ENCODE results near the gene PRRC2A.

Gene PRRC2A

GRCh38 chr6:31663961-31664789 is 43.7 kb downstream of the PRRC2A start:
- Mint-ChIP-seq H3K27ac (peak overlapping the region; percentile 94 to 98), H3K36me3 (ENCODE audit: insufficient read depth) (peaks cover 56% of the 10 kb centered on the region), H3K4me1 (ENCODE audit: low read depth in 2 of 2) (peaks cover 51 to 62% of the 10 kb centered on the region in 2 donors), H3K27me3 (no peaks in the 10 kb centered on the region), H3K4me3 (peak overlapping the region; percentile 93 to 97), H3K9me3 (no peaks in the 10 kb centered on the region)
- ATAC-seq (replicated peaks): no peak
- no peak for DNase-seq

DNA sequence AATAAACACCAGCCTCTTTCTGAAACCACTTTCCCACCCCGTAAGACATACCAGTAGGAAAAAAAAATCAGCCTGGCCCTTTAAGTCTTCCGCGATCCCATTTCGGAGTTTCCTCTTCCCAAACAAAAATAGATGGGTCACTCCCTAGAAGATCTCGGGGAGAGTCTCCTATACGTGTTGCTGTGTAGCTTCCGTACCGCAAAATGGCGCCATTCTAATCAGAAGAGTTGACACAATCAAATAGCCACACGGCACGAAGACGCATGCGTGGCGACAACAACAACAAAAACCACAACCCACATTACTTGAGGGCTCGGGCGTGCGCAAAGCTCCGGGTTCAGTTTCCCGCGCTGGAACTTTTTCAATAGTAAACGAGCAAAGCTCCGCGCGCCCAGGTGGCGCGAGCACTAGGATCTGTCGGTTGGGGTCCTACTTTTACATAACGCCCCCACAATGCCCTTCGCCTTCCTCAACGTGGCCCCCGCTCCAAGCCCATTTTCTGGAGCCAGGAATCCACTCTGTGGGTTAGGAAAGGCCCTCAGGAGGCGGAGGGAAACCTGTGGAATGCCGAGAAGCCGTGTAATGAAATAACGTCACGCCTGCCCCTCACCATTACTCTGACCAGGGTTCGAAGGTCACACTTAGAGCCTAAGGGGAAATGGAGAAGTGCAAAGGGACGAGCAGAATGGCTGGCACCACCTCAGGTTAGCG is 44.4 kb downstream of the PRRC2A start, which contains the start of gene GPANK1:
Gene GPANK1 (minus strand): TSS at position 208 of the 711 bp plus-strand sequence. CDS start 519 bp downstream, outside the sequence.
- ATAC-seq (replicated peaks) (peak; percentile 45), DNase-seq (peak; percentile 82 to 89 (median 86))
- H3K4me1 Mint-ChIP-seq (ENCODE audit: low read depth in 2 of 2): peaks cover 43 to 55% of the 10 kb centered on the region in 2 donors
- peak within 1 kb of the TSS; percentile 94 to 98 for H3K27ac Mint-ChIP-seq
- no peaks in the 10 kb centered on the region for H3K9me3 Mint-ChIP-seq
- no peaks in the 10 kb centered on the region for H3K27me3 Mint-ChIP-seq
- H3K36me3 Mint-ChIP-seq (ENCODE audit: insufficient read depth): peaks cover 60% of the 10 kb centered on the region
- H3K4me3 Mint-ChIP-seq: peak within 1 kb of the TSS; percentile 93 to 97

GRCh38 chr6:31665501-31666336 is 45.2 kb downstream of the PRRC2A start, which contains the start of gene CSNK2B:
TSS of gene CSNK2B (plus strand) at chr6:31666080. CDS start at chr6:31666832, 752 bp downstream.
- DNase-seq: peak; percentile 96 to 97 (median 97)
- Mint-ChIP-seq H3K27me3 (no peaks in the 10 kb centered on the region), H3K4me3 (peak within 1 kb of the TSS; percentile 93 to 97), H3K36me3 (ENCODE audit: insufficient read depth) (peaks cover 61% of the 10 kb centered on the region), H3K9me3 (no peaks in the 10 kb centered on the region), H3K4me1 (ENCODE audit: low read depth in 2 of 2) (peaks cover 39 to 51% of the 10 kb centered on the region in 2 donors), H3K27ac (peak within 1 kb of the TSS; percentile 94 to 98)
- peak; percentile 84 for ATAC-seq (replicated peaks)

DNA sequence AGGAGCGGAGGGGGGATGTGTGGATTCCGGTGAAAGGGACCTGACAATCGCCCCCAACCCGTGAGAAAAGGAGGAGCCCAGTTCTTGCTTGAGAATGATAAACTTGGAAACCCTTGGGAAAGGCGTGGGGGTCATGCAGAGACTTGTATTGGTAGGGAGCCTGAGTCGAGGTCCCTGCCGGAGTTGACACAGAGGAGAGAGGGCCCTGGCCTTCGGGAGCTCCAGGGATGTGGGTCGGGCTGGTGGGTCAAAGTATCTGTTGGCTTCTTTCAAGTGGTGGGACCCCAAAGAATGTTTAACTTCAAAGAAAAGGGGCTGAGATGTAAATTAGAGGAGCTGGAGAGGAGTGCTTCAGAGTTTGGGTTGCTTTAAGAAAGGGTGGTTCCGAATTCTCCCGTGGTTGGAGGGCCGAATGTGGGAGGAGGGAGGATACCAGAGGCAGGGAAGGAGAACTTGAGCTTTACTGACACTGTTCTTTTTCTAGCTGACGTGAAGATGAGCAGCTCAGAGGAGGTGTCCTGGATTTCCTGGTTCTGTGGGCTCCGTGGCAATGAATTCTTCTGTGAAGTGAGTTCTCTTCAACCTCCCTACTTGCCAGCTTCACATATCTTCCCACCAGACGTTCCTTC is 45.9 kb downstream of the PRRC2A start:
- DNase-seq: no peak
- H3K36me3 Mint-ChIP-seq (ENCODE audit: insufficient read depth): peaks cover 63% of the 10 kb centered on the region
- H3K4me3 Mint-ChIP-seq: peak overlapping the region; percentile 93 to 97

GRCh38 chr6:31669676-31670075 is 49.2 kb downstream of the PRRC2A start, which contains the start of gene LY6G5B:
TSS of gene LY6G5B (plus strand) at chr6:31669976. CDS start at chr6:31670951, 975 bp downstream.
- DNase-seq: no peak
- peak within 1 kb of the TSS in 1 of 2 donors; percentile 41 for H3K27ac Mint-ChIP-seq
- no peaks in the 10 kb centered on the region for H3K9me3 Mint-ChIP-seq
- no peaks in the 10 kb centered on the region for H3K27me3 Mint-ChIP-seq
- H3K4me1 Mint-ChIP-seq (ENCODE audit: low read depth in 2 of 2): peaks cover 14 to 23% of the 10 kb centered on the region in 2 donors
- H3K4me3 Mint-ChIP-seq: no peak within 1 kb of the TSS
- ATAC-seq (replicated peaks): no peak
- H3K36me3 Mint-ChIP-seq (ENCODE audit: insufficient read depth): peaks cover 61% of the 10 kb centered on the region

More for the DNA sequence above, 45.9 kb downstream of the PRRC2A start:
- Mint-ChIP-seq H3K27ac (peak overlapping the region; percentile 94 to 98), H3K4me1 (ENCODE audit: low read depth in 2 of 2) (peaks cover 33 to 46% of the 10 kb centered on the region in 2 donors), H3K9me3 (no peaks in the 10 kb centered on the region), H3K27me3 (no peaks in the 10 kb centered on the region)
- no peak for ATAC-seq (replicated peaks)

- peaks cover 13 to 14% of the 10 kb centered on the region in 2 donors for H3K4me1 Mint-ChIP-seq (ENCODE audit: low read depth in 2 of 2)
- no peaks in the 10 kb centered on the region for H3K27me3 Mint-ChIP-seq
- H3K4me3 Mint-ChIP-seq: no peak overlapping the region
- no peaks in the 10 kb centered on the region for H3K9me3 Mint-ChIP-seq
- ATAC-seq (replicated peaks) (no peak), DNase-seq (no peak)
- H3K36me3 Mint-ChIP-seq (ENCODE audit: insufficient read depth): peaks cover 21% of the 10 kb centered on the region
- peak overlapping the region in 1 of 2 donors; percentile 18 for H3K27ac Mint-ChIP-seq
Measured at GRCh38 chr6:31676322-31676903, 55.9 kb downstream of the PRRC2A start.

DNA sequence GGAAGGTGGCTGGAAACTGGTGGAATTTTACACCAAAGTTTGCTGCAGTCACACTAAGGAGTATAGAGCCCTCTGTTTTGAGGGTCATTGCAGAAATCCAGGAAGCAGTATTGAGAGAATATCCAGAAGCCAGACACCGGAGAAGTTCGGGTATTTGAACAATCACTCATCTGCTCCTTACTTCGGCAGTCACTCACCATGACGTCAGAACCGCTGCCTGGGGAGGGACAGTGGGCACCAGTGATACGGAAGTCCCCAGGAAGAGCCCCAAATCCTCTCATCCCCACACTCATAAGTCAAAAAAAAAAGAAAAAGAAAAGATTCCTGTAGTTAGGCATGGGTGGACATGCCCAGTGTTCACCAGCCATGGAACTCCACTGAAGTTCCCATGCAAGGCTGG is 56.4 kb downstream of the PRRC2A start:
- Mint-ChIP-seq H3K4me1 (ENCODE audit: low read depth in 2 of 2) (peaks cover 17 to 18% of the 10 kb centered on the region in 2 donors), H3K27me3 (no peaks in the 10 kb centered on the region), H3K27ac (peak overlapping the region in 1 of 2 donors; percentile 18), H3K9me3 (no peaks in the 10 kb centered on the region), H3K4me3 (no peak overlapping the region), H3K36me3 (ENCODE audit: insufficient read depth) (peaks cover 21% of the 10 kb centered on the region)
- DNase-seq (no peak), ATAC-seq (replicated peaks) (no peak)

DNA sequence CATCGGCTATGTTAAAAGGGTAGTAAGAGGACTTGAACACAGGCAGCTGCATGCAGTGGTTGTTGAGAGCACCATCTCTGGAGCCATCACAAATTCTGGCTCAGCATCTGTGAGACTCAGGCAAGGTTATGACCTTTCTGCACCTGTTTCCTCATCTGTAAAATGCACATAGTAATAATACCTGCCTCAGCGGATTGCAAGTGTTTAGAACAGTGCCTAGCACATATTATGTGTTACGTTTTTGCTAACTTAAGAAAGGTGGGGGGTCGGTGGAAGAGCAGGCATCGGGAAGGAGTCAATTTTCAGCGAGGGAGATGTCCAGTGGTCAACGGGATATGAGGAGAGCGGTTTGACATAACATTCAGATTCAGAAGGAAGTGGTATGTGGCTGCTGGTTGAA is 57.4 kb downstream of the PRRC2A start:
- DNase-seq (no peak), ATAC-seq (replicated peaks) (no peak)
- H3K4me3 Mint-ChIP-seq: no peak overlapping the region
- no peaks in the 10 kb centered on the region for H3K9me3 Mint-ChIP-seq
- H3K36me3 Mint-ChIP-seq (ENCODE audit: insufficient read depth): peaks cover 20% of the 10 kb centered on the region
- no peak overlapping the region for H3K27ac Mint-ChIP-seq
- no peaks in the 10 kb centered on the region for H3K27me3 Mint-ChIP-seq
- H3K4me1 Mint-ChIP-seq (ENCODE audit: low read depth in 2 of 2): peaks cover 17 to 19% of the 10 kb centered on the region in 2 donors

DNA sequence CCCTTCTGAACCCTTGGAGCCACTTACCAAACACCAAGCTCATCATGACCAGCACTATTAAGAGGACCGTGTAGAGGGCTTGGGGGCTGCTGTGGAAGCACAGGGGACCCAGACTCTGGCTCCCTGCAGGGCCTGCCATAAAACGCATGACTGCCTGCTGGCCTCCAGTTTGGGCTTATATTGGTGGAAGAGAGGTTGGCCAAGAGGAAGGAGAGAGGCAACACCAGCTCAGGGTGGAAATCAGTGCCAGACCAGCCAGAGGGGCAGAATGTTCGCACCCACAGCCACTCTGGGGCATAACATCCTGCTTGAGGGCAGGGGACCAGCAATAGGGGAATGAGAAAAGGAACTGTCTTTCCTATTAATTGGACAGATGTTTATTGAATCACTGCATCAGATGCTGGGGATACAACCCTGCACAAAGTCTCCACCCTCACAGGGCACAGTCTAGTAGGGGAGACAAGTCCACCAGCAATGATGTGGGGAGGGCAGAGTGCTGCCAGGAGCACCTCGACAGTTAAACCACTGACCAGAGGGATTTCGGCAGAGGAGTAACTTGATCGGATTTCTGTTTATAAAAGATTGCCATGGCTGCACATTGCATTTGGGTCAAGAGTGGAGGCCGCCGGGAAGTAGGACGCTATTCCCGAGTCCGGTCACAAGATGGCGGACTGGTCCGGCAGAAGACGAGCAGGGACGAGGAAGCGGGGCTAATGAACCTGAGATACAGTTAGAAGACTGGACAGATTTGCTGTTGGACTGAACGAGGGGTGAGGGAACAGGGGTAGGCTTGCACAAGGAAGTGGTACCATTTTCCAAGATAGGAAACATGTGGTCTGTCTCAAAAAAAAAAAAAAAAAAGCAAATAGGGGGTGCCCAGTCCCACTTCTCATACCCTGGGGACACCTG is 60.0 kb downstream of the PRRC2A start, which contains the start of gene LY6G5C:
Gene LY6G5C (minus strand): TSS at position 842 of the 909 bp plus-strand sequence. CDS start 694 bp downstream, at position 148.
- H3K9me3 Mint-ChIP-seq: no peaks in the 10 kb centered on the region
- peaks cover 24% of the 10 kb centered on the region for H3K36me3 Mint-ChIP-seq (ENCODE audit: insufficient read depth)
- DNase-seq: peak; percentile 40 to 50 (median 43)
- H3K4me3 Mint-ChIP-seq: peak within 1 kb of the TSS; percentile 86 to 89
- H3K27ac Mint-ChIP-seq: peak within 1 kb of the TSS; percentile 44 to 88
- no peaks in the 10 kb centered on the region for H3K27me3 Mint-ChIP-seq
- ATAC-seq (replicated peaks): peak; percentile 68
- peaks cover 17 to 19% of the 10 kb centered on the region in 2 donors for H3K4me1 Mint-ChIP-seq (ENCODE audit: low read depth in 2 of 2)

GRCh38 chr6:31681135-31681671 is 60.7 kb downstream of the PRRC2A start:
- Mint-ChIP-seq H3K4me3 (peak overlapping the region; percentile 86 to 89), H3K27ac (peak overlapping the region; percentile 44 to 88), H3K9me3 (no peaks in the 10 kb centered on the region), H3K36me3 (ENCODE audit: insufficient read depth) (peaks cover 25% of the 10 kb centered on the region), H3K27me3 (no peaks in the 10 kb centered on the region), H3K4me1 (ENCODE audit: low read depth in 2 of 2) (peaks cover 17 to 19% of the 10 kb centered on the region in 2 donors)
- ATAC-seq (replicated peaks) (peak; percentile 67), DNase-seq (peak in 1 of 3 experiments; percentile 29)

- no peak overlapping the region for H3K4me3 Mint-ChIP-seq
- DNase-seq: no peak
- ATAC-seq (replicated peaks): no peak
Measured at GRCh38 chr6:31683591-31683990, 63.1 kb downstream of the PRRC2A start.

More at GRCh38 chr6:31683591-31683990, 63.1 kb downstream of the PRRC2A start:
- H3K9me3 Mint-ChIP-seq: no peaks in the 10 kb centered on the region
- H3K27me3 Mint-ChIP-seq: no peaks in the 10 kb centered on the region
- H3K36me3 Mint-ChIP-seq (ENCODE audit: insufficient read depth): peaks cover 40% of the 10 kb centered on the region
- peak overlapping the region in 1 of 2 donors; percentile 51 for H3K27ac Mint-ChIP-seq
- H3K4me1 Mint-ChIP-seq (ENCODE audit: low read depth in 2 of 2): peaks cover 17 to 19% of the 10 kb centered on the region in 2 donors
